Karpas-422 (cell line): Measurements from ENCODE around the gene MAD1L1. TPM values are rescaled to one million over a fixed set of nuclear protein-coding genes. Genes with fewer than 3 reads are reported as not detected.

Source experiments
- DNase-seq: peaks from one replicate; pipeline ENCODE4 v3.0.0-alpha.2; 2015
- H2AFZ ChIP-seq: fragments of 200-600 bp; sonication (generic); 2 replicates; pipeline ENCODE4 v1.6.1; 2014; ENCODE audit warnings: antibody characterized with exemption, low read length, mixed read lengths
- H3K27ac ChIP-seq: fragments of 200-600 bp; sonication (generic); 2 replicates; pipeline ENCODE4 v1.5.1; 2014; ENCODE audit warnings: mild to moderate bottlenecking, low read length, moderate library complexity
- H3K27me3 ChIP-seq: fragments of 200-600 bp; sonication (generic); 2 replicates; pipeline ENCODE4 v1.6.1; 2014; ENCODE audit warnings: low read length, mixed read lengths
- H3K36me3 ChIP-seq: fragments of 200-600 bp; sonication (generic); 2 replicates; pipeline ENCODE4 v1.6.1; 2014; ENCODE audit warnings: low read length, mixed read lengths; ENCODE audit not compliant: insufficient read depth
- H3K4me1 ChIP-seq: fragments of 200-600 bp; sonication (generic); 2 replicates; pipeline ENCODE4 v1.6.1; 2014; ENCODE audit warnings: mild to moderate bottlenecking, low read length, mixed read lengths
- H3K4me2 ChIP-seq: fragments of 200-600 bp; sonication (generic); 2 replicates; pipeline ENCODE4 v1.6.1; 2014; ENCODE audit warnings: low read length, low read depth, mild to moderate bottlenecking; ENCODE audit not compliant: poor library complexity, severe bottlenecking
- H3K4me3 ChIP-seq: fragments of 200-600 bp; sonication (generic); 2 replicates; pipeline ENCODE4 v1.5.1; 2014; ENCODE audit warnings: mild to moderate bottlenecking, antibody characterized with exemption, low read length, mixed read lengths
- H3K79me2 ChIP-seq: fragments of 200-600 bp; sonication (generic); 2 replicates; pipeline ENCODE4 v1.6.1; 2014; ENCODE audit warnings: mild to moderate bottlenecking, low read length, mixed read lengths
- H3K9ac ChIP-seq: fragments of 200-600 bp; sonication (generic); 2 replicates; pipeline ENCODE4 v1.6.0; 2014; ENCODE audit warnings: low read length
- H3K9me2 ChIP-seq: fragments of 200-600 bp; sonication (generic), shearing (Covaris generic); replicated peaks from 2 replicates; pipeline ENCODE4 v1.6.0; 2014; ENCODE audit warnings: mild to moderate bottlenecking, low read length, moderate library complexity; ENCODE audit not compliant: insufficient read depth
- H3K9me3 ChIP-seq: fragments of 300-700, 200-600 bp; sonication (generic); 2 replicates; pipeline ENCODE4 v1.6.1; 2014; ENCODE audit warnings: low read length, mixed read lengths
- H4K20me1 ChIP-seq: fragments of 200-600 bp; sonication (generic); 2 replicates; pipeline ENCODE4 v1.6.1; 2014; ENCODE audit warnings: mild to moderate bottlenecking, antibody characterized with exemption, low read length, low read depth; ENCODE audit not compliant: insufficient read depth
- total RNA-seq: library from RNA; depleted of rRNA; stranded (reverse); fragments of >200 nt; shearing (Covaris generic); gene quantifications from 2 replicates; pipeline ENCODE4 v1.2.3, GENCODE V29; 2014; ENCODE audit warnings: low replicate concordance

Gene MAD1L1
- total RNA-seq, 1 experiment from 2014 or later = 38.6 TPM

DNA sequence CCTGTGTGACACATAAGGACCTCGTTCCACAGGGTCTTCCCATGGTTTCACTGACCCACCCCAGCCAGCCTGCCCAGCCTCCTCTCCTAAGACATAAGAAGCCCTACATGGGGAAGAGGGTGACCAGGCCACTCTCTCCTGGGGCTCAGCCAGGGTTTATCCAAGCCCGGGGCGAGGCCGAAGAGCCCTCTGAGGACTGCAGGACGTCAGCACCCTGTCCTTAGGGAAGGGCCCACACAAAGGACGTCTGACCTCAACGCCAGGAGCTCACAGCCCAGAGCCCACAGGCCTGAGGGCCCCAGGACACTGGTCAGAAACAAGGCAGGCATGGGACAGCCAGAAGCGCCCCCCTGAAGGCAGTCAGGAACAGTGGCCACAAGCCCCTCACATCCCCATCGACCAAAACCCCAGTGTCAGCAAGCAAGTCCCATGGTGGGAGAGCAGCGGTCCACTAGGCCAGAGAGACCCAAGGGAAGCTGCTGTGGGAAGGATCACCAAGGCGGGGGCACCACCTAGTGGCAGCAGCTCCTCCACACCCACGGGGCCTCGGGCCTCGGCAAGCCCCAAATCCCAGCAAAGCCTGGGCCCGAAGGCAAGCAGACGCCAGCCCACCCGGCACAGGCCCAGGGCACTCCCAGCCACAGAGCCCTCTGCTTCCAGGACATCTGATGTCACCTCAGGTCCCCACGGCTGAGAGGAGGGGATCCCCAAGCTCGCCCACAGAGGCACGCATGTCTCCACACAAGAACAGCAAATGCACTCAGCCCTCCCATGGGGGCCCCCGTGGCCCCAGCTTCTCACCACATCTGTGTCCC, 23.4 kb downstream of the MAD1L1 start:
- Histone ChIP-seq H2AFZ (no peak overlapping the region), H3K36me3 (no peaks in the 10 kb centered on the region), H3K4me2 (no peak overlapping the region), H4K20me1 (no peaks in the 10 kb centered on the region), H3K79me2 (no peaks in the 10 kb centered on the region), H3K9ac (0 out of 2 replicates have a peak overlapping the region, but pooled peaks have one; percentile 8), H3K27me3 (no peaks in the 10 kb centered on the region), H3K9me3 (no peaks in the 10 kb centered on the region), H3K27ac (no peak overlapping the region), H3K4me3 (no peak overlapping the region), H3K9me2 (no peaks in the 10 kb centered on the region), H3K4me1 (peaks cover 11% of the 10 kb centered on the region)
- DNase-seq = peak; percentile 85

DNA sequence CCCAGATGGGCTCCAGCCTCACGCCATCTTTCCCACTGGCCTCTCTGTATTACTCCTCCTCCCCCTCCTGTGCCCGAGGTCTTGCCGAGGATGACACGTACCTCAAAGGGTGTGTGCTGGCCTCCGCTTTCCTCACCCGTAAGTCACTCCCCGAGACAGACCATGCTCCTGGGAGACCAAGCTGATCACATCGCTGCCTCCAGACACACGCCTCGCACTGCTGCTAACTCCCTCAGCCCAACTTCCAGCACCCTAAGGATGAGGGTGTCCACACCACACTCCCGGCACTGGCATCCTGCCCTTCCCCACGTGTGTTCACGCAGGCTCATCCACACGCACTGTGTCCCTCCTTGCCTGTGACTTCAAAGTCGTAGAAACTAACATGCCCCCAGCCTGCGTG, 24.0 kb downstream of the MAD1L1 start:
- no peaks in the 10 kb centered on the region for H3K9me3 ChIP-seq
- no peaks in the 10 kb centered on the region for H3K9me2 ChIP-seq
- H2AFZ ChIP-seq = no peak overlapping the region
- no peaks in the 10 kb centered on the region for H3K79me2 ChIP-seq
- peaks cover 18% of the 10 kb centered on the region for H3K4me1 ChIP-seq
- H3K4me3 ChIP-seq = no peak overlapping the region
- no peaks in the 10 kb centered on the region for H3K36me3 ChIP-seq
- H3K4me2 ChIP-seq = no peak overlapping the region
- H3K27ac ChIP-seq = no peak overlapping the region
- H3K9ac ChIP-seq = no peak overlapping the region
- no peak for DNase-seq
- no peaks in the 10 kb centered on the region for H3K27me3 ChIP-seq
- H4K20me1 ChIP-seq = no peaks in the 10 kb centered on the region

DNA sequence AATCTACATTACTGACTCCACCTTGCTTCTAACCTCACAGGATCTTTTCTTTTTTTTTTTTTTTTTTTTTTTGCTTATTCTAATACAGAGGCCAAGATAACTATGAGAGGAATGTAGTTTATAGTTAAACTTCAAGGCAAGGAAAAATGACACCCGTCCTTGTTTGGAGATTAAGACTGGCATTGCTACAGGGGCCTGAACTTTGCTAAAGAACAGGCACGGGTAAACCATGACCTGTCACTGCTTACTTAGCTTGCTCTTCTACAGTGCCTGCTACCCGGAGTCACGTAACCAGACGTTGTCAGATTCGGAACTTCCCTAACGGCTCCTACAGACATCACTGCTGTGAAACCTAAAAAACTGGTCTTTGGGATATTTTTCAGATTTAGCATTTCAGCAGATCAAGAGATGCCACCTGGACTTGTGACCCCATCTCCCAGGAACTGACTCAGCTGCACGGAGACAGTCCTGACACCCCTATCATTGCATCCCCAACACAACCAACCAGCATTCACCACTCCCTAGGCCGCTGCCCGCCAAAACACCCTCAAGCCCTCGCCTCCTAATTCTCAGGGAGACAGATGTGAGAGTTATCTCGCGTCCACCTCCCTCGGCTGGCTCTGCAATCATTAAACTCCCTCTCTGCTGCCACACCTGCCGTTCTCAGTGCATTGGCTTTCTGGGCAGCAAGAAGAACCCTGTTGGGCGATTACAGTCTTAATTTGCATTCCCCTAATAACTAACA, 27.5 kb downstream of the MAD1L1 start:
- no peaks in the 10 kb centered on the region for H3K9me3 ChIP-seq
- no peak overlapping the region for H3K9ac ChIP-seq
- H3K4me1 ChIP-seq = peaks cover 27% of the 10 kb centered on the region
- H4K20me1 ChIP-seq = peaks cover 11% of the 10 kb centered on the region
- no peak overlapping the region for H3K4me3 ChIP-seq
- no peak overlapping the region for H3K4me2 ChIP-seq
- H3K27ac ChIP-seq = 0 out of 2 replicates have a peak overlapping the region, but pooled peaks have one; percentile 15
- no peaks in the 10 kb centered on the region for H3K27me3 ChIP-seq
- no peak overlapping the region for H2AFZ ChIP-seq
- no peaks in the 10 kb centered on the region for H3K36me3 ChIP-seq
- H3K9me2 ChIP-seq = no peaks in the 10 kb centered on the region
- no peak for DNase-seq
- peaks cover 13% of the 10 kb centered on the region for H3K79me2 ChIP-seq

DNA sequence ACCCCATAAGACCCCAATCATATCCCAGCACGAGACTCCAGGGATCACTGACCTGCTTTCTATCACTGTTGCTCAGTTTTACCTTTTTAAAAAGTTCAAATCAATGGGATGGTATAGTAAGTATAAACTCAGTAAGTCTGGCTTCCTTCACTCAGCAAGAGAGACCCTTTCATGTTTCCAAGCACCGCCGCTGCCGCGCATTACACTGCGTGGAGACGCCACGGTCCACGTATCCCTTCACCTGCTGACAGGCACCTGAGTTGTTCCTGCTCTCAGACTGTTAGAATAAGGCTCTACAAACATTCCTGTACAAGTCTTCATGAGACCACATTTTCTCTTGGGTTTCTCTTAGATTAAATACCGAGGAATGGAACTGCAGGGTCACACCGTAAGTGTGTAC, 28.3 kb downstream of the MAD1L1 start:
- Histone ChIP-seq H3K4me2 (peak overlapping the region; percentile 52), H3K36me3 (peaks cover 4% of the 10 kb centered on the region; the same call in 1 of the 2 replicates), H3K4me3 (no peak overlapping the region), H3K27me3 (no peaks in the 10 kb centered on the region), H3K27ac (peak overlapping the region; percentile 39; the same call in 1 of the 2 replicates), H3K9me3 (no peaks in the 10 kb centered on the region), H3K9me2 (no peaks in the 10 kb centered on the region), H3K4me1 (peaks cover 24% of the 10 kb centered on the region), H3K9ac (no peak overlapping the region), H4K20me1 (peaks cover 11% of the 10 kb centered on the region), H2AFZ (no peak overlapping the region), H3K79me2 (peaks cover 13% of the 10 kb centered on the region)
- DNase-seq = no peak

DNA sequence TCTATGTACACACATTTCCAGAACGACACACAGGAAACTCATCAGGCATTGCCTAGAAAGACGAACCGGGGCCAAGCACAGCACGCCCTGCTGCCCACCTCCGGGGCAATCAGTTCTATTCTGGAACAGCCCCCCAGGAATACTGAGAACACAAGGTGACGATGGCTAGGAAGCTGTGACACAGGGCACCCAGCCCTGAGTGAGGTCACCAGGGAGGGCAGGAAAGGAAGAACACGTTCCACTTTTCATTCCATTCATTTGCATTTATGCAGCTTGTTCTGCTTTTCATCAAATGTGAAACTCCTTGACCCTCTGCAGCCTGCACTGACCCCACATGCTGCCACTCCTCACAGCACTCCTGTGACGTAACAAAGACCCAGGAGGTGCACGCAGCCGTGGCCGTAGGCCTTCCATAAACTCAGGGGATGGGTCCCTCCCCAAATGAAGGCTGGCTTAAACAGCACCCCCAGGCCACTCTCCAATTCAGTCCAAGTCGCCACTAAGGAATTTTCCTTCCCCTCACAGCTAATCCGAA, 28.9 kb downstream of the MAD1L1 start:
- H3K27ac ChIP-seq = peak overlapping the region; percentile 39
- H3K9me2 ChIP-seq = no peaks in the 10 kb centered on the region
- peak; percentile 81 for DNase-seq
- H3K4me3 ChIP-seq = peak overlapping the region; percentile 21; the same call in 1 of the 2 replicates
- peak overlapping the region; percentile 52 for H3K4me2 ChIP-seq
- peaks cover 6% of the 10 kb centered on the region; the same call in 1 of the 2 replicates for H3K36me3 ChIP-seq
- H2AFZ ChIP-seq = no peak overlapping the region
- H4K20me1 ChIP-seq = peaks cover 11% of the 10 kb centered on the region
- peak overlapping the region; percentile 23 for H3K9ac ChIP-seq
- H3K9me3 ChIP-seq = no peaks in the 10 kb centered on the region
- H3K4me1 ChIP-seq = peaks cover 24% of the 10 kb centered on the region
- no peaks in the 10 kb centered on the region for H3K27me3 ChIP-seq
- H3K79me2 ChIP-seq = peaks cover 13% of the 10 kb centered on the region

DNA sequence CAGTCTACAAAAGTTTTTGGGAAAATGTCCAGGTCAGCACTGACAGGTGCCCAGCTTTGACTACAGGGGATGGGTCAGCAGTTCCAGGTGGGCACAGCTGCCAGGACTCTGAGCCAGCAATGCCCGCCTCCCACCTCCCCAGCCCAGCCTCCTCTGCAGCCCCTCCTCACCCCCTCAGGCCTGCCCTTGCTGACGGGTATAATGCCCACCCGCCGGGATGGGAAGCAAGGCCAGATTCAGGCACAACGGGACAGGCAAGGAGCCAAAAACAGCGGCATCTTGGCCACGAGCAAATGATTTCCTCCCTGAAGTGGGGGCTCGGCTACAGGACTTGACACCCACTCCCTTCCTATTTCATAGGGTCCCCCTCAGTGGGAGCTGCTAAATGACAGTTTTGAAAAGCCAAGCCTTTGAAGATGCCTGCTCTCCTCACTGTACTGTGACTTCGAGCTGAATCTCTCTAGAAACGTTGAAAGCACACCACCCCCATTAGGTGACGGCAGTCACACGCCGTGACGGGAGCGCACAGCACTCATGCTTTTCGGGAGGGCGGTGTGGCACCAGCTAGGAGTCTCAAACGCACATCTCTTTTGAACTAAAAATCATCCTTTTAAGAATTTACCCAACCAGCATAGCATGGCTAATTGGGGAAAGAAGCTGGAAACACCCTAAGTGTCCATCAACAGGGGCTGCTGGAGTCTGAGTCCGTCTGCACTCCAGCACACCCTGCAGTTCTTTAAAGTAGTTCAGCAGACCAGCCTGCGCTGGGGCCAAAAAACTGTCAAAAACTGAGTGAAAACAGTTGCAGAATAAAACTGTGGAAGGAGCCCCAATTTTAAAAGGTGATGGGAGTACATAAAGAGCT, 29.6 kb downstream of the MAD1L1 start:
- Histone ChIP-seq H2AFZ (no peak overlapping the region), H3K27ac (peak overlapping the region; percentile 39)

DNA sequence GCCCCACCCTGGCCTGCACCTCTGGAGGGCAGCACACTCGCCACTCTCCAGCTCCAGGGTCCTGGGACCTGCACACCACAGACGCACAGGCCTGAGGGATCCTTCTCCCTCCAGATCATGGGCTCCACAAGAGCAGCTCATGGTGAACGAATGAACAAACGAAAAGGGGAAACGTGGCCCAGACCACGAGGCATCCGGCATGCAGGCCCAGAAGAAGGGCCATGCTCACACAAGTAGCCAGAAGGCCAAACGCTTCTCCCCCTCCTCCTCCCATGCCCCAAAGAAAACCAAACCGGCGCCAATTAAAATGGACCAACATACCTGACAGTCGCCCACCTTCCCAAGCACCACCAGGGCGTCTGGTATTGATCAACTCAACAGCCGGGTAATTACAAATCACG, 30.4 kb downstream of the MAD1L1 start:
- no peaks in the 10 kb centered on the region for H3K27me3 ChIP-seq
- H2AFZ ChIP-seq = no peak overlapping the region
- H3K4me3 ChIP-seq = no peak overlapping the region
- H3K36me3 ChIP-seq = peaks cover 7% of the 10 kb centered on the region; the same call in 1 of the 2 replicates
- peaks cover 13% of the 10 kb centered on the region for H3K79me2 ChIP-seq
- H3K9me3 ChIP-seq = no peaks in the 10 kb centered on the region
- no peak overlapping the region for H3K4me2 ChIP-seq
- no peak for DNase-seq
- H4K20me1 ChIP-seq = peaks cover 11% of the 10 kb centered on the region
- no peak overlapping the region for H3K27ac ChIP-seq
- no peaks in the 10 kb centered on the region for H3K9me2 ChIP-seq
- H3K4me1 ChIP-seq = peaks cover 18% of the 10 kb centered on the region
- H3K9ac ChIP-seq = no peak overlapping the region

More for the DNA sequence above, 29.6 kb downstream of the MAD1L1 start:
- Histone ChIP-seq H3K27me3 (no peaks in the 10 kb centered on the region), H3K4me1 (peaks cover 24% of the 10 kb centered on the region), H3K9ac (peak overlapping the region; percentile 23), H3K9me3 (no peaks in the 10 kb centered on the region), H3K4me3 (peak overlapping the region; percentile 21; the same call in 1 of the 2 replicates), H4K20me1 (peaks cover 11% of the 10 kb centered on the region), H3K4me2 (peak overlapping the region; percentile 52), H3K36me3 (peaks cover 6% of the 10 kb centered on the region; the same call in 1 of the 2 replicates), H3K79me2 (peaks cover 13% of the 10 kb centered on the region), H3K9me2 (no peaks in the 10 kb centered on the region)
- no peak for DNase-seq
